Stomach smooth muscle (tissue), 2 donors: ENCODE data around the gene DPY19L2.
"Not testable (repeated sequence)": the region's sequence is repeated elsewhere in the genome, so short reads cannot be mapped to it uniquely, and the experiment has no call there.

Experiments used
- H3K27ac ChIP-seq: one replicate; pipeline ENCODE4 v1.7.0; 2013; ENCODE audit warnings: mild to moderate bottlenecking, low read length, inconsistent platforms
- H3K27me3 ChIP-seq, 2 donors: one replicate each; pipeline ENCODE4 v1.7.0; 2013; ENCODE audit warnings: low read length in 2 of 2; ENCODE audit not compliant: insufficient read depth in 2 of 2, control insufficient read depth in 1 of 2
- H3K36me3 ChIP-seq, 2 donors: one replicate each; pipeline ENCODE4 v1.7.0; 2013; ENCODE audit warnings: low read length in 2 of 2; ENCODE audit not compliant: control insufficient read depth in 2 of 2, insufficient read depth in 2 of 2
- H3K4me1 ChIP-seq: one replicate; pipeline ENCODE4 v1.7.0; 2013; ENCODE audit warnings: low read length; ENCODE audit not compliant: control insufficient read depth, insufficient read depth
- H3K4me3 ChIP-seq, 2 donors: one replicate each; pipeline ENCODE4 v1.7.0; 2013; ENCODE audit warnings: low read length in 2 of 2
- H3K9ac ChIP-seq, 2 donors: one replicate each; pipeline ENCODE4 v1.7.0; 2013; ENCODE audit warnings: low read length in 2 of 2, mild to moderate bottlenecking in 1 of 2
- H3K9me3 ChIP-seq, 2 donors: one replicate each; pipeline ENCODE4 v1.7.0; 2013; ENCODE audit warnings: low read length in 2 of 2; ENCODE audit not compliant: control insufficient read depth in 2 of 2
- donor health status: healthy.
- donor health status: Pancreatic carcinoma.

DPY19L2 gene

DNA sequence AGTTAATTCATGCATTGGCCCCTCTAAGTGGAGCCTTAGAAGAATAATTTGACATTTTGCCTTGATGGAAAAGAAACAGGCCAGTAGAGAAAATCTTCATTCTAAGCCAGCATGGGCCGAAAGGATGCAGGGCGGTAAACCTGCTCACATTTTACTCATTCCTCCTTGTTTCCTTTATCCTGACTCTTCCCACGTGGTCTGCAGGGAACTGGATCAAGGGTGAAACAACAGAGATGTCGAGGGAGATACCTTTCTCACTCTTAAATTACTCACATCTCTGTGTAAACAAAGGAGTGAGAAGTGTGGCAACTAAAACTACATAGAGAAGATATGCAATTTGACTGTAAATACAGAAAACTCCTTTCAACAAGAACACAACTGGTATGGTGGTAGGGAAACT lies 73.5 kb downstream of the DPY19L2 start:
- not testable (repeated sequence) for H3K27me3 ChIP-seq

DNA sequence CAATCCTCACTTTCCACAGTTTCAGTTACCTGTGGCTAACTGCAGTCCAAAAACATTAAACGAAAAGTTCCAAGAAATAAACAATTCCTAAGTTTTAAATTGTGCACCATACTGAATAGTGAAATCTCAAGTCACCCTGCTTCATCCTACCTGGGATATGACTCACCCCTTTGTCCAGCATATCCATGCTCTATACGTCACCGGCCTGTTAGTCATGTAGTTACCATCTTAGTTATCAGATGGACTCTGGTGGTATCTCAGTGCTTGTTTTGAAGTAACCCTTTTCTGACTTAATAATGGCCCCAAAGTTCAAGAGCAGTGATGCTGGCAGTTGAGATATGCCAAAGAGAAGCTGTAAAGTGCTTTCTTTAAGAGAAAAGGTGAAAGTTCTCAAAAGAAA lies 83.9 kb downstream of the DPY19L2 start:
- not testable (repeated sequence) for H3K27me3 ChIP-seq, H3K4me1 ChIP-seq, H3K4me3 ChIP-seq, H3K9me3 ChIP-seq, H3K9ac ChIP-seq, H3K36me3 ChIP-seq, H3K27ac ChIP-seq

More for the DNA sequence above, 73.5 kb downstream of the DPY19L2 start:
- H3K27ac ChIP-seq, H3K9me3 ChIP-seq, H3K36me3 ChIP-seq, H3K4me3 ChIP-seq, H3K9ac ChIP-seq, H3K4me1 ChIP-seq: not testable (repeated sequence)

DNA sequence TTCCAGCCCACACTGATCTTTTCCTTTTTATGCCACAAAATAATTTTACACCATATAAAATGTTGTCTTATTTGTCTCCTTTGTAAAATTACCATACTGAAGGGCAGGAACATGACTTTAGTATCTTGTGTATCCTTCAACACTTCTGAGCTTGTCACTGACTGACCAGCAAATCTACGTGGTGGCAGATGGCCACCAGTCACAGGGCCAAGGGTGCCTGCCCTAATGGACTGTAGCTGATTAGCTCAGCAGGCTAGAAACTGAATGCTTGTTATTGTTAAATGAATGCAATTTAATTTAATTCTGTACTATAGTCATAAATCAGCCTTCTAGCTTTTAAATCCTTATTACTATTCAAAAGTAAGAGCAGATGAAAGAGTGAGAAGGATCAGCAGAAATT lies 85.0 kb downstream of the DPY19L2 start:
- not testable (repeated sequence) for H3K27me3 ChIP-seq, H3K9ac ChIP-seq, H3K9me3 ChIP-seq, H3K4me1 ChIP-seq, H3K36me3 ChIP-seq, H3K4me3 ChIP-seq, H3K27ac ChIP-seq

DNA sequence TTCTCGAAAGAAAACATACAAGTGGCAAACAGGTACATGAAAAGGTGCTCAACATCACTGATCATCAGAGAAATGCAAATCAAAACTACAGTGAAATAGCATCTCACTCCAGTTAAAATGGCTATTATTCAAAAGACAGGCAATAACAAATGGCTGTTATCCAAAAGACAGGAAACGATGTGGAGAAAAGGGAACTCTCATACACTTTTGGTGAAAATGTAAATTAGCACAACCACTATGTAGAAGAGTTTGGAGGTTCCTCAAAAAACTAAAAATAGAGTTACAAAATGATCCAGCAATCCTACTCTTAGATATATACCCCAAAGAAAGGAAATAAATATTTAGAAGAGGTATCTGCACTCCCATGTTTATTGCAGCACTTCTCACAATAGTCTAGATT lies 90.7 kb downstream of the DPY19L2 start:
- H3K36me3 ChIP-seq, H3K27ac ChIP-seq, H3K4me1 ChIP-seq, H3K9me3 ChIP-seq, H3K4me3 ChIP-seq, H3K27me3 ChIP-seq, H3K9ac ChIP-seq: not testable (repeated sequence)

- not testable (repeated sequence) for H3K9ac ChIP-seq, H3K36me3 ChIP-seq, H3K9me3 ChIP-seq
Observed at GRCh38 chr12:63572038-63572437, 96.3 kb downstream of the DPY19L2 start.

GRCh38 chr12:63558445-63558844 lies 109.8 kb downstream of the DPY19L2 start:
- not testable (repeated sequence) for H3K4me3 ChIP-seq

More at GRCh38 chr12:63572038-63572437, 96.3 kb downstream of the DPY19L2 start:
- not testable (repeated sequence) for H3K4me3 ChIP-seq, H3K27ac ChIP-seq, H3K4me1 ChIP-seq, H3K27me3 ChIP-seq

DNA sequence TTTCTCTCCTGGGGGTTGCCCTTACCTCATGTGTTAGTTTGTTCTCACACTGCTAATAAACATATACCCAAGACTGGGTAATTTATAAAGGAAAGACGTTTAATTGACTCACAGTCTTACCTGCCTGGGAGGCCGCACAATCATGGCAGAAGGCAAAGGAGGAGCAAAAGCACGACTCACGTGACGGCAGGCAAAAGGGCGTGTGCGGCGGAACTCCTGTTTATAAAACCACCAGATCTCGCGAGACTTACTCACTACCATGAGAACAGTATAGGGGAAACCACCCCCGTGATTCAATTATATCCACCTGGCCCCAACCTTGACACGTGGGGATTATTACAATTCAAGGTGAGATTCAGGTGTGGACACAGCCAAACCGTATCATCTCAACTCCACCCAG lies 116.9 kb downstream of the DPY19L2 start:
- H3K4me1 ChIP-seq, H3K9me3 ChIP-seq, H3K27me3 ChIP-seq: not testable (repeated sequence)

More at GRCh38 chr12:63558445-63558844, 109.8 kb downstream of the DPY19L2 start:
- not testable (repeated sequence) for H3K9ac ChIP-seq, H3K4me1 ChIP-seq, H3K9me3 ChIP-seq, H3K27me3 ChIP-seq, H3K36me3 ChIP-seq, H3K27ac ChIP-seq

GRCh38 chr12:63549034-63549433 lies 119.3 kb downstream of the DPY19L2 start:
- H3K9ac ChIP-seq, H3K9me3 ChIP-seq, H3K27ac ChIP-seq, H3K27me3 ChIP-seq, H3K36me3 ChIP-seq, H3K4me1 ChIP-seq, H3K4me3 ChIP-seq: not testable (repeated sequence)

More for the DNA sequence above, 116.9 kb downstream of the DPY19L2 start:
- H3K4me3 ChIP-seq, H3K27ac ChIP-seq, H3K9ac ChIP-seq, H3K36me3 ChIP-seq: not testable (repeated sequence)

- H3K4me1 ChIP-seq, H3K36me3 ChIP-seq, H3K9me3 ChIP-seq, H3K9ac ChIP-seq, H3K27me3 ChIP-seq, H3K27ac ChIP-seq, H3K4me3 ChIP-seq: not testable (repeated sequence)
Observed at GRCh38 chr12:63545298-63545916, 122.9 kb downstream of the DPY19L2 start.

DNA sequence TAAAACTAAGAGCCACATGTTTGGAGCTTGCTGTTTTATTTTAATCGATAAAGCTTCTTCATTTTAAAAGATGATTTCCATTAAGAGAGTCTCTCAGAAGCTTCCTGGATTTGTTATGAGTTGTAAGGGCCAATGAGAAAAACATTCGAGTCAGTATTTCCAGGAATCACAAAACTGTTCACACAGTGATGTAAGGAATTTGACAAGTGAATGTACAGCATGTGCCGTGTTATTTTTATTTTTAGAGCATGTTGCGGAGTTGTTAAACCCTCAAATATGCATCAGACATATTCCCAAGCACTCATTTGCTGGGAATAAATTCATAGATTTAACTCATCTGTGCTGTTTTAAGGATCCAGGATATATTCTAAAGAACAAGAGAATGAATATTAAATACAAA lies 129.6 kb downstream of the DPY19L2 start:
- not testable (repeated sequence) for H3K36me3 ChIP-seq, H3K9ac ChIP-seq, H3K27ac ChIP-seq, H3K4me1 ChIP-seq, H3K9me3 ChIP-seq, H3K4me3 ChIP-seq, H3K27me3 ChIP-seq

- H3K27me3 ChIP-seq, H3K27ac ChIP-seq, H3K4me3 ChIP-seq, H3K9ac ChIP-seq, H3K9me3 ChIP-seq, H3K36me3 ChIP-seq, H3K4me1 ChIP-seq: not testable (repeated sequence)
Observed at GRCh38 chr12:63537838-63538237, 130.5 kb downstream of the DPY19L2 start.
